IPS DF 4.7 (cell line): ENCODE results near the gene CDC40.
"Not testable (repeated sequence)": the region's sequence is repeated elsewhere in the genome, so short reads cannot be mapped to it uniquely, and the experiment has no call there.

Experiments
- DNase-seq: peaks from one replicate; pipeline ENCODE4 v3.0.0-alpha.2; 2013; ENCODE audit warnings: low spot score; ENCODE audit errors: extremely low read depth

CDC40 gene

GRCh38 chr6:110201151-110201884 lies 21.1 kb downstream of the CDC40 start:
- no peak for DNase-seq

GRCh38 chr6:110207652-110208051 lies 27.4 kb downstream of the CDC40 start:
- no peak for DNase-seq

DNA sequence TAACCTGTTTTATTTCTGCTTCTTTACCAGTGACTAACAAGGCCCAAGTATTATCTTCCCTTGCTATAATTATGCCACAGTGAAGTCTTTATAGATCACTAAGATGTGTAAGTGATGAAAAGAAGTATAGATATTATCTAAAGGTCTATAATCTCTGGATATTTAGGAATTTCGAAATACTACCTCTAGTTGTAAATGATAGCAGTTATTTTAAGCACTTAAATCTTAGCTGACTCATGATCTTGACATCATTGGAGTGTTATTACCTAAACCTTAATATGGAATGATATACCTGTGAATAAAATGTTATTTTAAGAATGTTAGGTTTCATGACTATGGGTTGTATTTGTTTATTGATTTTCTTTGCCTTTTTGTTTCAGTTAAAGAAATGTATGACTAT lies 31.5 kb downstream of the CDC40 start:
- DNase-seq, result no peak

GRCh38 chr6:110214338-110214737 lies 34.1 kb downstream of the CDC40 start:
- no peak for DNase-seq

DNA sequence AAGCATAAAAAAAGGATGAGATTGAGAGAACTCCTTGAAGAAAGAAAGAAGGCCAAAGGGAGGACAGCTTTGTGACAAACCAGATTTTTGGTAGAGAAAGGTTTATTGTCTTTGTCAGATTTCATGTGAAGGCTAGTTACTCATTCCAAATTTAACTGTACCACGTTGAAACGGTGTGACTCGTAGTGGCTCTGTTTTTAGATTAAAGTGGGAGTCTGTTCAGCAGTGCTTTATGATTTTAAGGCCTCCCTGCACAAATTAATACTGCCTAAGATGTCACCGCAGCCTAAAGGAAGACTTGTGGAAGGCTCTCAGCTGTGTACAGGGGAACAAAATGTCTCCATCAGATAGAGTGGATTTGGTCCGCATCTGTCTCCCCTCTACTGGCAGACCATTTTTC lies 35.9 kb downstream of the CDC40 start:
- no peak for DNase-seq

DNA sequence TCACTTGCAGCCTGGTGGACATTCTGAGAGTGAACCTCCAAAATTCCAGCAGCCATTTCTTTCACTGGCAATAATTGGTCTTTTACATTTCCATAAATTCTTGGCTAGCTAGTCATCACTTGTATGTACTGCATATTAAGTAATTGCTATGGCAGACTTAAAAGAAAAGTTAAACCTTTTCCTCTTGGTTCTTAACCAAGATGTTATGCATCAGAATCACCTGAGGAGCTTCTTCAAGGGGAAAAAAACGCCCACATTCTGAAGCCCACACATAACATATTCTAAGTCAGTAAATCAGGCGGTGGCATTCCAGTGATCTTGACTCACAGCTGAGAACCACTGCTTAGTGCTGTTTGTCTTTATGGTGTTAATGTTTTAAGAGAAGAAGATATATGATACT lies 37.0 kb downstream of the CDC40 start:
- DNase-seq, result no peak

- DNase-seq, result no peak
Observed at GRCh38 chr6:110221738-110222137, 41.5 kb downstream of the CDC40 start.

DNA sequence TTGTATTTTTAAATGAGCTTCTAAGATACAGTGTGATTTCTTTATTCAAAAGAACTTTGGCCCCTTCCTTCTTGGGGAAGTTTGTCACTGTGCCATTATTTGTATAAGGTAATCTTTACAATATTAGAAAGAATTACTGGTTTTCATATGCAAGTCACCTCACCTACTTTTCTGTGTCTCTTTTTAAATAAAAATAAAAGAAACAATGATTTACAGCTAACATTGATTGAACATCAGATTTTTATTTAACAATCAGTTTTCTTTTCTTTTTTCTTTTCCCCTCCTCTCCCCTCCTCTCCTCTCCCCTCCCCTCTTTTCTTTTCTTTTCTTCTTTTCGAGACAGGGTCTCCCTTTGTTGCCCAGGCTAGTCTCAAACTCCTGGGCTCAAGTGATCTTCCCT lies 46.0 kb downstream of the CDC40 start:
- DNase-seq, result no peak

DNA sequence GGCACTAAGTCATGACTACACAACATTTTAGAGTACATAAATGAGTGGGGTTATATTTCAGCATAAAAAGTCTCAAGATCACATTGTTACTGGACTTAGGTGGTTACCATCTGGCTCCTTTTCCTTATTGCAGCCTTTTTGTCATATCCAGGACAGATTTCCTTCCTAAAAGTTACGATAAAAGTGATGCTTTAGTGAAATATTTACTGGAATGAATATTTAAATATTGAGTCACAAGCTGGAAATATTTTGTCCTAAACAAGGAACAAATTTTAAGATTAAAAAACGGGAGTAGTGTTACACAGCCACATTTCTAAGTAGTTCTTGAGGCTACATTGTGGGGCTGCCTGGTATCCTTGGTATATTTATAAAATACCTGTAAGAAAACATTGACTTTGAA lies 52.2 kb downstream of the CDC40 start:
- no peak for DNase-seq

DNA sequence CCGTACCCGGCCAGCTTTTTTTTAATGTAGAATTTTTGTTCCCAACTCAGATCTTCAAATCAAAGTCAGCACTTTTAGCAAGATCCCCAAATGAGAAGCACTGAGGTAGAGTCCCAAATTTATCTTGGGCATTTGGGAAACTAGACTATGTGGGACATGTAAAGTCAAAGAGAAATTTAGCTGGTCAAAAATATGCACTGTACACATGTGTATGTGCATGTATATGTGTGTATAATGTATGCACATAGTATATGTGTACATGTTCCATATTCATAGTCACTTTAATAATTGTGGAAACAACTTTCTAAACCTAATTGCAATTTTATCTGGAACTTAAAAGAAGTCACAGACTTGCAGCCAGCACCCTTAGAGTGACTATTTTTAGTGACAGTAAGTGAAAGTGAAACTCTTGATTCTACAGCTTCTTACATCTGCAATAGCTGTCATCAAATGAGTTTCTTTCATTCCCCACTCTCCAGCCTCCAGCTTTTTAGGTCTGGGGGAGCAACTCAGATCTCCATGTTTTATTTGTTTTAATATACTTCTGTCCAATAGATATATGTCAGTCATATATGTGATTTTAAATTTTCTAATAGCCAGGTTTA lies 53.6 kb downstream of the CDC40 start:
- DNase-seq, result no peak

GRCh38 chr6:110236007-110236406 lies 55.8 kb downstream of the CDC40 start:
- DNase-seq, result not testable (repeated sequence)

GRCh38 chr6:110239526-110240274 lies 59.5 kb downstream of the CDC40 start:
- DNase-seq, result no peak

GRCh38 chr6:110244621-110245020 lies 64.4 kb downstream of the CDC40 start:
- not testable (repeated sequence) for DNase-seq

DNA sequence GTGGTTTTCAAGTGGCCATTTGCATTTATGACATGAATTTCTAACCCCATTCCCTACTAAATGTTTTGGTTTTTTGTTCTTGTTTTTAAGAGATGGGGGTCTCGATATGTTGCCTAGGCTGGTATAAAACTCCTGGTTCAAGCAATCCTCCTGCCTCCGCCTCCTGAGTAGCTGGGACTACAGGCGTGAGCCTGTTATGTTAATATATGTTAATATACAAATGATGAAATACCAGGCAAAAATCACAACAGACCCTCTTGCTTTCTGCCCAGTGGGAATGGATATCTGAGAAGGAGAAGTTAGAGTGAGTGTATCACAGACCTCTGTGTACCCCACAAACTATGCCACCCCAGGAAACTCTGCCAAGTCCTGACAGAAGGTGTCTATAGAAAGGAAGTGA lies 66.2 kb downstream of the CDC40 start:
- DNase-seq, result no peak

DNA sequence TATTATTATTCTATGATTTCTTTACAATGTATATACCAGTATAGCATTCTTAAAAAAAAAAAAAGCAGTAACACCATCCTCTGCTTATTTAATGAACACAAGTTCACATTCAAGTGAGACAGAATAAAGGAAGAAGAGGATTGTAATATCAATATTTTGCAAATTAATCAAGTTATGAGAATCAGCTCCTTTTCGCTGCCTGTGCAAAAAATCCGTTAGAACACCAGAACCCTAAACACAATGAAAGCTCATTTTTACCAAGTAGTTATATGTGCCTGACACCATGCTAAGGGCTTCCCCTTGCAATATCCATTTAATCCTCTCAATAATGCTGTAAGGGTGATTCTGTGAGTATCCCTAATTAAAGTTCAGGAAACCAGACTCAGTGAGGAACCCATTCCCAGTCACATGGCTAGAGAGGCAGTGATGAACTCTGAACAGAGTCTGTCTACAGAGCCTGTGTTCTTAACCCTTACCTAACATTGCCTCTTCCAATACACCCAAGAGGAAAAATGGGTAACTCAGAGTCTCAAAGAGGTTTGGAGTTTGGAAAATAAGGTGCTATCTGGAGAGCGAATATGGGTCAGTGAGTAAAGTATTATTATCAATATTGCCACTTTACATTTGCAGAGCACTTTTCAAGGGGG lies 66.8 kb downstream of the CDC40 start:
- DNase-seq, result no peak

DNA sequence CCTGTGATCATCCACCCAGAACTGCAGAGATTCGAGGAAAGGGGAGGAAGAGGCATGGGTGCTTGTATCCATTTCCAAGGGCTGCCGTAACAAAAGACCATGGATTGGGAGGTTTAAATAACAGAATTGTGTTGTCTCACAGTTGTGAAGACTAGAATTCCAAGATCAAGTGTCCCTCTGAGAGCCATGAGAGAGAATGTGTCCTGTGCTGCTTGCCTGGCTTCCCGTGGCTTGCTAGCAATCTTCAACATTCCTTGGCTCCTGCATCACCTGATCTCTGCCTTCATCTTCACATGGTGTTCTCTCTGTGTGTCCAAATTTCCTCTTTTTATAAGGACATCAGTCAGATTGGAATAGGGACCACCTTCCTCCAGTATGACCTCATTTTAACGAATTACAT lies 69.8 kb downstream of the CDC40 start:
- no peak for DNase-seq

- DNase-seq, result no peak
Observed at GRCh38 chr6:110250838-110251237, 70.6 kb downstream of the CDC40 start.

DNA sequence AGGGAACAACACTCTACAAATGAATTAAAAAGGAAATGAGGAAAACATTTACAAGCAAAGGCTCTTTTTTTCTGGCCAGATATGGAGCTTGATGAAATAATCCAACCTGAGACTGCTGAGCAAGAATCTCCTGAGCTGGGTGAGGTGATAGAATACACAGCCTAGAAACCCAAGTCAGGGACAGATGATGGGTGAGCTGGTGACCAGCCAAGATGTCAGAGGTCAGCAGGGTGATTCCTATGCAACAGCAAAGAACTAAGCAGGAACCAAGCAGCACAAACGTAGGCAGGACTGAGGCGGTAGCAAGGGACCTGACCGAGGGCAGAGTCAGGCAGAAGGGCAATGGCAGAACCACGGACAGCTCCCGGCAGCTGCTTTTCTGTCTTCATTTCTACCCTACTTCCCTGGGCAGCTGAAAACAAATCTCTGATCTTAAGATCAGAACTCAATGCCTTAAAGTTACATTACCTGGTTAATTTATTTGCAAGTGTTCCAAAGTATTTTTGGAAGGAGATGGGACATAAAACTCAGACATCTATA lies 75.1 kb downstream of the CDC40 start:
- no peak for DNase-seq

DNA sequence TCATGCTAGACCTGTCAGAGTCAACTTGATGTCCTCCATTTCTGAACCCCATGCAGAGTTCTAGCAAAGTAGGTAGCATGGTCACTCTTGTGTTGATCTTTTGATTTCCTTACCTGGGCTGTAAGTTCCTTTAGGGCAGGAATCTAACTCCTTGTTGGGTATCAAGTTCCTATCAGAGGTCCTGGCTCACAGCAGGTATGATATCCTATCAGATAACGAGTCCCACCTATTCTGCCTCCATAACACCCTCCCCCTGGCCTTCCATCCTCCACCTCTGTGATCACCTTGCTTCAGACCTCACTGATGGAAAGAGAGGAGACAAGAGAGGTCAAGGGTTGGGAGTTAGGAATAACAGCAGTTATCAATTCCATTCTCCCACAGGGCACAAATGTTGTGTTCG lies 76.1 kb downstream of the CDC40 start:
- DNase-seq, result no peak

GRCh38 chr6:110265273-110265672 lies 85.0 kb downstream of the CDC40 start:
- no peak for DNase-seq

DNA sequence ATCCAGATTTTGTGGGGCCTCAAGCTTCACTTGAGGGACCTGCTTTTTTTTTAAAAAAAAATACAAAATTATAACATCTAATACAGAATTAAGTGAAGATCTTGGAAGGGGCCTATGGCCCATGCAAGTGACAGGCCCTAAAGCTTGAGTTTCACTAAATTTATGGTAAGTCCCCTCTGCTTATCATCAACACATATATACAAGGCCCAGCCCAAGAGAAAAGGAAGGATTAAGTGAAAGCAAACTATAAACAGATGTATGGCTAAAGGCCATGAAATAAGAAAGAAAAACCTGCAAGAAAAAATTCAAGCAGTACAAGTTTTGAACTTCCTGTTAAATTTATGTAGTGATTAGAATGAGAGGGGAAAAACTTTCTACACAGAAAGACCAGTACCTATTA lies 86.8 kb downstream of the CDC40 start:
- no peak for DNase-seq

- no peak for DNase-seq
Observed at GRCh38 chr6:110269623-110270022, 89.4 kb downstream of the CDC40 start.
